ENCODE data around the gene BLOC1S3. TPM values are rescaled to one million over a fixed set of nuclear protein-coding genes. Genes with fewer than 3 reads are reported as not detected.

Gene BLOC1S3
- total and polyA plus RNA-seq, 2 of the 13 experiments (the other 11 are each of a cell fraction or from before 2014, with no cell fraction given), result 4.3 to 4.8 TPM

- peak; percentile 89 for TF ChIP-seq ATF3 (CRISPR knock-in tag; IDR thresholded peaks at IDR 0.05)
- TF ChIP-seq SP5 (CRISPR knock-in tag; IDR thresholded peaks at IDR 0.05; ENCODE audit: borderline replicate concordance, low read depth), result peak; percentile 86
- no peak for TF ChIP-seq SIX4 (CRISPR knock-in tag; IDR thresholded peaks at IDR 0.05)
- no peak for TF ChIP-seq ZNF136 (CRISPR knock-in tag; IDR thresholded peaks at IDR 0.05; ENCODE audit: low read depth)
- no peak for TF ChIP-seq ZNF432 (CRISPR knock-in tag; IDR thresholded peaks at IDR 0.05; ENCODE audit: borderline replicate concordance)
- TF ChIP-seq E2F2 (CRISPR knock-in tag; IDR thresholded peaks at IDR 0.05; ENCODE audit: borderline replicate concordance), result no peak
- 0 out of 4 replicates have a peak, but pooled peaks of 1 of the 2 experiments have one; percentile 29 for TF ChIP-seq HMGXB4 (CRISPR knock-in tag; IDR thresholded peaks at IDR 0.05; ENCODE audit: borderline replicate concordance in 1 of 2, low read depth in 1 of 2)
- TF ChIP-seq, protein P1, sequence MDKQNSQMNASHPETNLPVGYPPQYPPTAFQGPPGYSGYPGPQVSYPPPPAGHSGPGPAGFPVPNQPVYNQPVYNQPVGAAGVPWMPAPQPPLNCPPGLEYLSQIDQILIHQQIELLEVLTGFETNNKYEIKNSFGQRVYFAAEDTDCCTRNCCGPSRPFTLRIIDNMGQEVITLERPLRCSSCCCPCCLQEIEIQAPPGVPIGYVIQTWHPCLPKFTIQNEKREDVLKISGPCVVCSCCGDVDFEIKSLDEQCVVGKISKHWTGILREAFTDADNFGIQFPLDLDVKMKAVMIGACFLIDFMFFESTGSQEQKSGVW (CRISPR knock-in tag; IDR thresholded peaks at IDR 0.05; ENCODE audit: borderline replicate concordance), result no peak
- TF ChIP-seq ZFP62 (CRISPR knock-in tag; IDR thresholded peaks at IDR 0.05), result no peak
- TF ChIP-seq IKZF1 (IDR thresholded peaks at IDR 0.05), result no peak
- TF ChIP-seq, protein P2, sequence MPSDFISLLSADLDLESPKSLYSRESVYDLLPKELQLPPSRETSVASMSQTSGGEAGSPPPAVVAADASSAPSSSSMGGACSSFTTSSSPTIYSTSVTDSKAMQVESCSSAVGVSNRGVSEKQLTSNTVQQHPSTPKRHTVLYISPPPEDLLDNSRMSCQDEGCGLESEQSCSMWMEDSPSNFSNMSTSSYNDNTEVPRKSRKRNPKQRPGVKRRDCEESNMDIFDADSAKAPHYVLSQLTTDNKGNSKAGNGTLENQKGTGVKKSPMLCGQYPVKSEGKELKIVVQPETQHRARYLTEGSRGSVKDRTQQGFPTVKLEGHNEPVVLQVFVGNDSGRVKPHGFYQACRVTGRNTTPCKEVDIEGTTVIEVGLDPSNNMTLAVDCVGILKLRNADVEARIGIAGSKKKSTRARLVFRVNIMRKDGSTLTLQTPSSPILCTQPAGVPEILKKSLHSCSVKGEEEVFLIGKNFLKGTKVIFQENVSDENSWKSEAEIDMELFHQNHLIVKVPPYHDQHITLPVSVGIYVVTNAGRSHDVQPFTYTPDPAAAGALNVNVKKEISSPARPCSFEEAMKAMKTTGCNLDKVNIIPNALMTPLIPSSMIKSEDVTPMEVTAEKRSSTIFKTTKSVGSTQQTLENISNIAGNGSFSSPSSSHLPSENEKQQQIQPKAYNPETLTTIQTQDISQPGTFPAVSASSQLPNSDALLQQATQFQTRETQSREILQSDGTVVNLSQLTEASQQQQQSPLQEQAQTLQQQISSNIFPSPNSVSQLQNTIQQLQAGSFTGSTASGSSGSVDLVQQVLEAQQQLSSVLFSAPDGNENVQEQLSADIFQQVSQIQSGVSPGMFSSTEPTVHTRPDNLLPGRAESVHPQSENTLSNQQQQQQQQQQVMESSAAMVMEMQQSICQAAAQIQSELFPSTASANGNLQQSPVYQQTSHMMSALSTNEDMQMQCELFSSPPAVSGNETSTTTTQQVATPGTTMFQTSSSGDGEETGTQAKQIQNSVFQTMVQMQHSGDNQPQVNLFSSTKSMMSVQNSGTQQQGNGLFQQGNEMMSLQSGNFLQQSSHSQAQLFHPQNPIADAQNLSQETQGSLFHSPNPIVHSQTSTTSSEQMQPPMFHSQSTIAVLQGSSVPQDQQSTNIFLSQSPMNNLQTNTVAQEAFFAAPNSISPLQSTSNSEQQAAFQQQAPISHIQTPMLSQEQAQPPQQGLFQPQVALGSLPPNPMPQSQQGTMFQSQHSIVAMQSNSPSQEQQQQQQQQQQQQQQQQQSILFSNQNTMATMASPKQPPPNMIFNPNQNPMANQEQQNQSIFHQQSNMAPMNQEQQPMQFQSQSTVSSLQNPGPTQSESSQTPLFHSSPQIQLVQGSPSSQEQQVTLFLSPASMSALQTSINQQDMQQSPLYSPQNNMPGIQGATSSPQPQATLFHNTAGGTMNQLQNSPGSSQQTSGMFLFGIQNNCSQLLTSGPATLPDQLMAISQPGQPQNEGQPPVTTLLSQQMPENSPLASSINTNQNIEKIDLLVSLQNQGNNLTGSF (CRISPR knock-in tag; IDR thresholded peaks at IDR 0.05), result no peak
- peak; percentile 48 for TF ChIP-seq PITX1 (CRISPR knock-in tag; IDR thresholded peaks at IDR 0.05)
- peak; percentile 25; the same call in 1 of the 2 replicates for TF ChIP-seq CEBPG (CRISPR knock-in tag; IDR thresholded peaks at IDR 0.05)
- TF ChIP-seq ATF4 (CRISPR knock-in tag; IDR thresholded peaks at IDR 0.05), result no peak
- TF ChIP-seq ZNF878 (CRISPR knock-in tag; IDR thresholded peaks at IDR 0.05), result no peak
- TF ChIP-seq NFE2 (CRISPR knock-in tag; IDR thresholded peaks at IDR 0.05), result no peak
- TF ChIP-seq, protein P3, sequence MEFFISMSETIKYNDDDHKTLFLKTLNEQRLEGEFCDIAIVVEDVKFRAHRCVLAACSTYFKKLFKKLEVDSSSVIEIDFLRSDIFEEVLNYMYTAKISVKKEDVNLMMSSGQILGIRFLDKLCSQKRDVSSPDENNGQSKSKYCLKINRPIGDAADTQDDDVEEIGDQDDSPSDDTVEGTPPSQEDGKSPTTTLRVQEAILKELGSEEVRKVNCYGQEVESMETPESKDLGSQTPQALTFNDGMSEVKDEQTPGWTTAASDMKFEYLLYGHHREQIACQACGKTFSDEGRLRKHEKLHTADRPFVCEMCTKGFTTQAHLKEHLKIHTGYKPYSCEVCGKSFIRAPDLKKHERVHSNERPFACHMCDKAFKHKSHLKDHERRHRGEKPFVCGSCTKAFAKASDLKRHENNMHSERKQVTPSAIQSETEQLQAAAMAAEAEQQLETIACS (CRISPR knock-in tag; IDR thresholded peaks at IDR 0.05), result no peak
Measured at GRCh38 chr19:45154064-45154827, 24.3 kb upstream of the BLOC1S3 start (continued).

Data from HepG2 (cell line).